ENCODE measurements around the gene CTNNB1.
"Not testable (repeated sequence)": the region's sequence is repeated elsewhere in the genome, so short reads cannot be mapped to it uniquely, and the experiment has no call there.

CTNNB1 gene

GRCh38 chr3:41265823-41266273 is 66.5 kb downstream of the CTNNB1 start:
- Histone ChIP-seq H3K9ac (ENCODE audit: low read length) (no peak overlapping the region), H3K36me3 (ENCODE audit: control insufficient read depth, low read depth, low read length) (no peaks in the 10 kb centered on the region), H3K4me1 (ENCODE audit: control insufficient read depth, low read depth, low read length) (no peaks in the 10 kb centered on the region), H3K9me3 (ENCODE audit: control insufficient read depth, low read depth, low read length) (no peaks in the 10 kb centered on the region), H3K27me3 (ENCODE audit: control insufficient read depth, insufficient read depth, low read length) (no peaks in the 10 kb centered on the region), H3K27ac (ENCODE audit: low read length) (no peak overlapping the region), H3K4me3 (ENCODE audit: low read length) (no peak overlapping the region)

- no peak overlapping the region for H3K4me3 ChIP-seq (ENCODE audit: low read length)
- no peaks in the 10 kb centered on the region for H3K27me3 ChIP-seq (ENCODE audit: control insufficient read depth, insufficient read depth, low read length)
- no peaks in the 10 kb centered on the region for H3K36me3 ChIP-seq (ENCODE audit: control insufficient read depth, low read depth, low read length)
- H3K4me1 ChIP-seq (ENCODE audit: control insufficient read depth, low read depth, low read length) = no peaks in the 10 kb centered on the region
- H3K9me3 ChIP-seq (ENCODE audit: control insufficient read depth, low read depth, low read length) = no peaks in the 10 kb centered on the region
- H3K27ac ChIP-seq (ENCODE audit: low read length) = no peak overlapping the region
- H3K9ac ChIP-seq (ENCODE audit: low read length) = no peak overlapping the region
Observed at GRCh38 chr3:41267975-41268640, 68.8 kb downstream of the CTNNB1 start.

GRCh38 chr3:41272667-41273066 is 73.4 kb downstream of the CTNNB1 start:
- H3K9ac ChIP-seq (ENCODE audit: low read length) = no peak overlapping the region
- H3K9me3 ChIP-seq (ENCODE audit: control insufficient read depth, low read depth, low read length) = no peaks in the 10 kb centered on the region
- no peak overlapping the region for H3K4me3 ChIP-seq (ENCODE audit: low read length)
- H3K4me1 ChIP-seq (ENCODE audit: control insufficient read depth, low read depth, low read length) = peaks cover 2% of the 10 kb centered on the region
- no peaks in the 10 kb centered on the region for H3K27me3 ChIP-seq (ENCODE audit: control insufficient read depth, insufficient read depth, low read length)
- no peak overlapping the region for H3K27ac ChIP-seq (ENCODE audit: low read length)
- H3K36me3 ChIP-seq (ENCODE audit: control insufficient read depth, low read depth, low read length) = no peaks in the 10 kb centered on the region

- Histone ChIP-seq H3K27me3 (ENCODE audit: control insufficient read depth, insufficient read depth, low read length) (no peaks in the 10 kb centered on the region), H3K9ac (ENCODE audit: low read length) (no peak overlapping the region), H3K4me3 (ENCODE audit: low read length) (no peak overlapping the region), H3K27ac (ENCODE audit: low read length) (no peak overlapping the region), H3K36me3 (ENCODE audit: control insufficient read depth, low read depth, low read length) (no peaks in the 10 kb centered on the region), H3K9me3 (ENCODE audit: control insufficient read depth, low read depth, low read length) (no peaks in the 10 kb centered on the region), H3K4me1 (ENCODE audit: control insufficient read depth, low read depth, low read length) (peaks cover 11% of the 10 kb centered on the region)
Observed at GRCh38 chr3:41274944-41275668, 75.8 kb downstream of the CTNNB1 start.

GRCh38 chr3:41276191-41276590 is 76.9 kb downstream of the CTNNB1 start:
- Histone ChIP-seq H3K4me1 (ENCODE audit: control insufficient read depth, low read depth, low read length) (peaks cover 11% of the 10 kb centered on the region), H3K9me3 (ENCODE audit: control insufficient read depth, low read depth, low read length) (no peaks in the 10 kb centered on the region), H3K27ac (ENCODE audit: low read length) (no peak overlapping the region), H3K27me3 (ENCODE audit: control insufficient read depth, insufficient read depth, low read length) (no peaks in the 10 kb centered on the region), H3K36me3 (ENCODE audit: control insufficient read depth, low read depth, low read length) (no peaks in the 10 kb centered on the region), H3K9ac (ENCODE audit: low read length) (no peak overlapping the region), H3K4me3 (ENCODE audit: low read length) (no peak overlapping the region)

- Histone ChIP-seq H3K9me3 (ENCODE audit: control insufficient read depth, low read depth, low read length) (no peaks in the 10 kb centered on the region), H3K9ac (ENCODE audit: low read length) (no peak overlapping the region), H3K4me3 (ENCODE audit: low read length) (peak overlapping the region; percentile 41)
Observed at GRCh38 chr3:41277790-41278465, 78.6 kb downstream of the CTNNB1 start.

GRCh38 chr3:41284934-41285333 is 85.6 kb downstream of the CTNNB1 start:
- H3K36me3 ChIP-seq (ENCODE audit: control insufficient read depth, low read depth, low read length); H3K27me3 ChIP-seq (ENCODE audit: control insufficient read depth, insufficient read depth, low read length); H3K27ac ChIP-seq (ENCODE audit: low read length); H3K4me1 ChIP-seq (ENCODE audit: control insufficient read depth, low read depth, low read length); H3K4me3 ChIP-seq (ENCODE audit: low read length); H3K9ac ChIP-seq (ENCODE audit: low read length); H3K9me3 ChIP-seq (ENCODE audit: control insufficient read depth, low read depth, low read length): not testable (repeated sequence)

More at GRCh38 chr3:41277790-41278465, 78.6 kb downstream of the CTNNB1 start:
- Histone ChIP-seq H3K27ac (ENCODE audit: low read length) (no peak overlapping the region), H3K4me1 (ENCODE audit: control insufficient read depth, low read depth, low read length) (peaks cover 11% of the 10 kb centered on the region), H3K36me3 (ENCODE audit: control insufficient read depth, low read depth, low read length) (no peaks in the 10 kb centered on the region), H3K27me3 (ENCODE audit: control insufficient read depth, insufficient read depth, low read length) (no peaks in the 10 kb centered on the region)

GRCh38 chr3:41286305-41286704 is 87.0 kb downstream of the CTNNB1 start:
- no peak overlapping the region for H3K9ac ChIP-seq (ENCODE audit: low read length)
- H3K36me3 ChIP-seq (ENCODE audit: control insufficient read depth, low read depth, low read length) = no peaks in the 10 kb centered on the region
- no peak overlapping the region for H3K27ac ChIP-seq (ENCODE audit: low read length)
- no peaks in the 10 kb centered on the region for H3K9me3 ChIP-seq (ENCODE audit: control insufficient read depth, low read depth, low read length)
- no peak overlapping the region for H3K4me3 ChIP-seq (ENCODE audit: low read length)
- no peaks in the 10 kb centered on the region for H3K27me3 ChIP-seq (ENCODE audit: control insufficient read depth, insufficient read depth, low read length)
- H3K4me1 ChIP-seq (ENCODE audit: control insufficient read depth, low read depth, low read length) = no peaks in the 10 kb centered on the region

- H3K27me3 ChIP-seq (ENCODE audit: control insufficient read depth, insufficient read depth, low read length) = no peaks in the 10 kb centered on the region
- no peaks in the 10 kb centered on the region for H3K36me3 ChIP-seq (ENCODE audit: control insufficient read depth, low read depth, low read length)
- no peaks in the 10 kb centered on the region for H3K4me1 ChIP-seq (ENCODE audit: control insufficient read depth, low read depth, low read length)
- no peak overlapping the region for H3K4me3 ChIP-seq (ENCODE audit: low read length)
- no peak overlapping the region for H3K27ac ChIP-seq (ENCODE audit: low read length)
- H3K9me3 ChIP-seq (ENCODE audit: control insufficient read depth, low read depth, low read length) = no peaks in the 10 kb centered on the region
- H3K9ac ChIP-seq (ENCODE audit: low read length) = no peak overlapping the region
Observed at GRCh38 chr3:41288785-41289184, 89.5 kb downstream of the CTNNB1 start.
